Mesendoderm (in vitro differentiated cells): Measurements from ENCODE around the gene PARD3.
A peak's percentile ranks its signal among the peaks of the same experiment; 100 is the strongest.

ENCODE experiments used
- DNase-seq: peaks from one replicate; pipeline ENCODE4 v3.0.0; 2013
- H2AK5ac ChIP-seq: 2 replicates; pipeline ENCODE4 v1.6.1; 2013; ENCODE audit warnings: low read length, inconsistent platforms
- H2BK120ac ChIP-seq: 2 replicates; pipeline ENCODE4 v1.6.1; 2013; ENCODE audit warnings: low read depth, mild to moderate bottlenecking, low read length, moderate library complexity, mixed read lengths
- H2BK15ac ChIP-seq: replicated peaks from 2 replicates; pipeline ENCODE4 v1.6.1; 2013; ENCODE audit warnings: low read depth, mild to moderate bottlenecking, moderate library complexity
- H2BK5ac ChIP-seq: 2 replicates; pipeline ENCODE4 v1.6.1; 2013; ENCODE audit warnings: low read length, inconsistent platforms
- H3K18ac ChIP-seq: 2 replicates; pipeline ENCODE4 v1.6.1; 2013; ENCODE audit warnings: mild to moderate bottlenecking, low read length, mixed read lengths
- H3K23ac ChIP-seq: one replicate; pipeline ENCODE4 v1.6.1; 2013; ENCODE audit warnings: low read length
- H3K27ac ChIP-seq: 2 replicates; pipeline ENCODE4 v1.5.1; 2013; ENCODE audit warnings: low read depth, mild to moderate bottlenecking, inconsistent platforms, low read length, moderate library complexity
- H3K27me3 ChIP-seq: 2 replicates; pipeline ENCODE4 v1.6.1; 2013; ENCODE audit warnings: low read length, control low read depth, mild to moderate bottlenecking, inconsistent platforms; ENCODE audit not compliant: insufficient read depth, poor library complexity
- H3K36me3 ChIP-seq: 2 replicates; pipeline ENCODE4 v1.6.1; 2013; ENCODE audit warnings: low read length, inconsistent platforms; ENCODE audit not compliant: control insufficient read depth, insufficient read depth
- H3K4ac ChIP-seq: one replicate; pipeline ENCODE4 v1.6.1; 2013; ENCODE audit warnings: low read depth, mild to moderate bottlenecking, low read length, moderate library complexity
- H3K4me1 ChIP-seq: 2 replicates; pipeline ENCODE4 v1.6.1; 2013; ENCODE audit warnings: low read depth, low read length, inconsistent platforms; ENCODE audit not compliant: control insufficient read depth
- H3K4me2 ChIP-seq: 2 replicates; pipeline ENCODE4 v1.6.1; 2013; ENCODE audit warnings: low read length
- H3K4me3 ChIP-seq: 2 replicates; pipeline ENCODE4 v1.5.1; 2013; ENCODE audit warnings: mild to moderate bottlenecking, low read length
- H3K56ac ChIP-seq: one replicate; pipeline ENCODE4 v1.6.1; 2013; ENCODE audit warnings: low read length
- H3K79me1 ChIP-seq: 2 replicates; pipeline ENCODE4 v1.6.1; 2013; ENCODE audit warnings: low read length, inconsistent platforms
- H3K79me2 ChIP-seq: 2 replicates; pipeline ENCODE4 v1.6.1; 2013; ENCODE audit warnings: mild to moderate bottlenecking, low read length; ENCODE audit not compliant: control insufficient read depth, insufficient read depth
- H3K9ac ChIP-seq: 2 replicates; pipeline ENCODE4 v1.6.1; 2013; ENCODE audit warnings: low read length, inconsistent platforms
- H4K5ac ChIP-seq: one replicate; pipeline ENCODE4 v1.6.1; 2013; ENCODE audit warnings: low read length
- H4K8ac ChIP-seq: one replicate; pipeline ENCODE4 v1.6.1; 2013; ENCODE audit warnings: low read depth, mild to moderate bottlenecking, control low read depth, low read length, moderate library complexity
- WGBS: extraction: QIAGEN DNeasy Blood & Tissue Kit; methylation state at CpG from one replicate; pipeline ENCODE4 v1.1.7; 2013; ENCODE audit warnings: low lambda C conversion rate, missing lambda C conversion rate; ENCODE audit not compliant: insufficient coverage; ENCODE audit errors: extremely low coverage; 5-methylcytosine and 5-hydroxymethylcytosine counted together

The PARD3 gene

DNA sequence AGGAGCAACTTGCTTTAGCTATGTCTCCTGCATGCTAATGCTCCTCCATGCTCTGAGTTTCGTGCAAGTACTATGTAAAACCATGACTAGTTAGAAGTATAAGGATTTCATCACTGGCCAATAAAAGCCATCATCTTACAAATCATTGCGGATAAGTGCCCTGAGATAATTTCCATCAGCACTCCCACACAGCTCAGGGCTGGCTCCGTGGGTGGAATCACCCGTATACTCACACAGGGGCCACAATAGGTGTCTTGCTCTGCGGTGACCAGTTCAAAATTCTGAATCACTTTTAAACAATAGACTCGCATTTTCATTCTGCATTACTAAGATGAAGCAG lies 227.4 kb downstream of the PARD3 start:
- Histone ChIP-seq H3K36me3 (no peaks in the 10 kb centered on the region), H3K4me2 (no peak overlapping the region), H2BK15ac (peak overlapping the region; percentile 60), H3K4me3 (no peak overlapping the region), H3K79me2 (peaks cover 3% of the 10 kb centered on the region), H3K4ac (no peak overlapping the region), H3K27ac (no peak overlapping the region), H3K23ac (no peak overlapping the region), H4K5ac (no peak overlapping the region), H3K79me1 (peaks cover 13% of the 10 kb centered on the region), H2BK5ac (no peak overlapping the region), H3K56ac (no peak overlapping the region), H2BK120ac (no peak overlapping the region), H4K8ac (no peak overlapping the region), H3K4me1 (no peaks in the 10 kb centered on the region), H3K9ac (no peak overlapping the region), H3K18ac (no peak overlapping the region), H3K27me3 (no peaks in the 10 kb centered on the region), H2AK5ac (no peak overlapping the region)
- DNase-seq, result no peak
- WGBS, result no CpG with 5 or more reads among the region's 6 CpGs

DNA sequence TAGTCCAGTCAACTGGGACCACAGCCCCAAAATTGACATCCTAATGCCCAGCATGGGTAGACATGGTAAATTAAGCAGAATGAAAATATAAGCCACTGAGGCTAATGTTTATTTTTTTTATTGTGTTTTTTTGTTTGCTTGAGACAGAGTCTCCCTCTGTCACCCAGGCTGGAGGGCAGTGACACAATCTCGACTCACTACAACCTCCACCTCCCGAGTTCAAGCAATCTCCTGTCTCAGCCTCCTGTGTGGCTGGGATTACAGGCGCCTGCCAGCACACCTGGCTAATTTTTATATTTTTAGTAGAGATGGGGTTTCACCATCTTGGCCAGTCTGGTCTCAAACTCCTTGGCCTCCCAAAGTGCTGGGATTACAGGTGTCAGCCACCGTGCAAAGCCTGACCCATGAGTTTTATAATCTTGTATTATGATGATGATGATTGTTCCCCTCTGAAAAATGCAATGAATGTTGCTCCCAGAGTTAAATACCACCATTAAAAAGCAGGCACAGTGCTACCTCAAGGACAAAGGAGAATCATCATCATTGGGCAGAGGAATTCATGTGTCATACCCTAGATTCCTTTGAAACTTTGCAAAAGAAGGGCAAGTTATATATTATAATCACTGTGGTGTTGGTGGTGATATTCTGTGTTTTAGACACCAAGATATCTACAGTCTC lies 228.0 kb downstream of the PARD3 start:
- H3K36me3 ChIP-seq, result no peaks in the 10 kb centered on the region
- peaks cover 13% of the 10 kb centered on the region for H3K79me1 ChIP-seq
- H3K79me2 ChIP-seq, result peaks cover 3% of the 10 kb centered on the region
- no peak overlapping the region for H3K27ac ChIP-seq
- H3K27me3 ChIP-seq, result no peaks in the 10 kb centered on the region
- no peak overlapping the region for H3K4me2 ChIP-seq
- peak overlapping the region; percentile 55 for H3K4ac ChIP-seq
- H3K4me3 ChIP-seq, result no peak overlapping the region
- no peak for DNase-seq
- no CpG with 5 or more reads among the region's 4 CpGs for WGBS
- H4K5ac ChIP-seq, result no peak overlapping the region
- no peak overlapping the region for H3K18ac ChIP-seq
- no peaks in the 10 kb centered on the region for H3K4me1 ChIP-seq
- H2BK120ac ChIP-seq, result no peak overlapping the region
- no peak overlapping the region for H3K56ac ChIP-seq
- H2BK5ac ChIP-seq, result no peak overlapping the region
- no peak overlapping the region for H3K9ac ChIP-seq
- no peak overlapping the region for H2BK15ac ChIP-seq
- no peak overlapping the region for H3K23ac ChIP-seq
- no peak overlapping the region for H4K8ac ChIP-seq
- no peak overlapping the region for H2AK5ac ChIP-seq

GRCh38 chr10:34585422-34586112 lies 229.5 kb downstream of the PARD3 start:
- no peaks in the 10 kb centered on the region for H3K36me3 ChIP-seq
- H3K27me3 ChIP-seq, result no peaks in the 10 kb centered on the region
- no peak overlapping the region for H3K18ac ChIP-seq
- H3K4me3 ChIP-seq, result no peak overlapping the region
- peak; percentile 23 for DNase-seq
- no peak overlapping the region for H2BK5ac ChIP-seq
- H3K56ac ChIP-seq, result no peak overlapping the region
- peaks cover 1% of the 10 kb centered on the region for H3K79me2 ChIP-seq
- H3K4me2 ChIP-seq, result no peak overlapping the region
- H2BK15ac ChIP-seq, result no peak overlapping the region
- H3K23ac ChIP-seq, result no peak overlapping the region
- no peak overlapping the region for H3K27ac ChIP-seq
- no peak overlapping the region for H2AK5ac ChIP-seq
- H4K5ac ChIP-seq, result no peak overlapping the region
- no CpG with 5 or more reads among the region's 2 CpGs for WGBS
- no peak overlapping the region for H3K9ac ChIP-seq
- H4K8ac ChIP-seq, result no peak overlapping the region
- H3K4ac ChIP-seq, result no peak overlapping the region
- no peak overlapping the region for H2BK120ac ChIP-seq
- H3K4me1 ChIP-seq, result no peaks in the 10 kb centered on the region
- H3K79me1 ChIP-seq, result peaks cover 6% of the 10 kb centered on the region

DNA sequence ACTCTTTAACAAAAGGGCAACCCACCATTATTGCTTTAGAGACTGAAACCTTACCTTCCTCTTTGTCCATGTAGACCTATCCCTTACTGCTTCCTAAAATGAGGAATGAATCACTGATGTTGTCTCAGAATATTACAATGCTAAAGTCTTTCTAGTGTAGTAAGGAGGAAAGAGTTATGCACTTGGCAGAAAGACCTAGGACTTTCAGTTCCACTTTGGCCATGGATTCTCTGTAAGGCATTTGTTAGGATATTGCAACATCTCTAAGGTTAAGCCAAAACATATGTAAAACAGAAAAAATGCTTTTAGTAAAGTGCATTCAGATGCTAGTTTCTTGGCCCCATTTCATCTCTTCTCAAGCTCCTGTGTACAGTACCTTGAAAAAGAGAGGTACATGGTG lies 230.9 kb downstream of the PARD3 start:
- Histone ChIP-seq H2BK5ac (no peak overlapping the region), H2AK5ac (no peak overlapping the region), H2BK15ac (no peak overlapping the region), H3K4me2 (no peak overlapping the region), H3K4me1 (no peaks in the 10 kb centered on the region), H3K56ac (no peak overlapping the region), H2BK120ac (no peak overlapping the region), H3K27me3 (no peaks in the 10 kb centered on the region), H3K4ac (no peak overlapping the region), H3K79me1 (peaks cover 7% of the 10 kb centered on the region), H3K9ac (no peak overlapping the region), H3K36me3 (no peaks in the 10 kb centered on the region), H3K79me2 (peaks cover 1% of the 10 kb centered on the region), H3K4me3 (no peak overlapping the region), H3K18ac (no peak overlapping the region), H3K27ac (no peak overlapping the region), H3K23ac (no peak overlapping the region), H4K5ac (no peak overlapping the region), H4K8ac (no peak overlapping the region)
- no peak for DNase-seq

DNA sequence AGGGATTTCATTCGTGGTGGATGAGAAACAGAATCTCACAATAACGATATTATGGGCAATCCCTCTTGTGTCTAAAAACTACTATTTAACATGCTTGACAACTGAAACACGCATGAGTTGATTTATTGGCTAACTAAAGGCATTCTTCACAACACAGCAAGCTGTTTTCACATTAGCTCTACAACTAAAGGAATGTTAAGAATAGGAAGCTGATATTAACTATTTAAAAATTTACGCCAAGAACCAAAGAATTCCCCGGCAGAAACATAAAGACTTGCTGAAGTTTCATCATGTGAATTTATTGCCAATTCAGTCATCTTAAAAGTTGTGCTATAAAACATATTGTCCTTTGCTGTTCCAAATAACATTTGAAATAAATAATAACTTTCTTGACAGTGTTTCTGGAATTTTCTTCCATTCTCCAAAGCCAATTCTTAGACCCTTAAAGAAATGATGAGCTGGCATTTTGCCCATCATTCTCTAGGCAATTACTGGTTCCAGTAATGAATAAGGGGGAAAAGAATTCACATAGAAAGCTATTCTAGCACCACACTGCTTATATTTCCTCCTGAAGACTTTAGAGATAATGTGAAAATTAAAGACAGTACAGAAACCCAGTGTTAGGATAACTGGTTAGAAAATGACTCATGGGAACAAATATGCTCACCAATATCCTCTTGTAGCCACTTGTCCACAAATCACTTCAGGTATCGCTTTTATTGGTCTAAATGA lies 233.1 kb downstream of the PARD3 start:
- WGBS, result no CpG with 5 or more reads among the region's 6 CpGs

More for the DNA sequence above, 233.1 kb downstream of the PARD3 start:
- peaks cover 7% of the 10 kb centered on the region for H3K79me1 ChIP-seq
- H3K18ac ChIP-seq, result no peak overlapping the region
- no peak overlapping the region for H4K8ac ChIP-seq
- no peaks in the 10 kb centered on the region for H3K36me3 ChIP-seq
- H2AK5ac ChIP-seq, result no peak overlapping the region
- no peak overlapping the region for H3K27ac ChIP-seq
- H3K23ac ChIP-seq, result no peak overlapping the region
- no peak overlapping the region for H2BK120ac ChIP-seq
- H3K4me2 ChIP-seq, result no peak overlapping the region
- H3K4ac ChIP-seq, result no peak overlapping the region
- DNase-seq, result no peak
- no peak overlapping the region for H3K56ac ChIP-seq
- no peak overlapping the region for H2BK15ac ChIP-seq
- no peak overlapping the region for H3K9ac ChIP-seq
- no peak overlapping the region for H4K5ac ChIP-seq
- peaks cover 3% of the 10 kb centered on the region for H3K79me2 ChIP-seq
- peaks cover 3% of the 10 kb centered on the region for H3K4me1 ChIP-seq
- H2BK5ac ChIP-seq, result no peak overlapping the region
- no peak overlapping the region for H3K4me3 ChIP-seq
- no peaks in the 10 kb centered on the region for H3K27me3 ChIP-seq
